Measurements from ENCODE around the gene C10orf71. TPM values are rescaled to one million over a fixed set of nuclear protein-coding genes. Genes with fewer than 3 reads are reported as not detected.

C10orf71 gene
- total and polyA plus RNA-seq, 2 of the 8 experiments (the other 6 are each of a cell fraction or from before 2014, with no cell fraction given): not detected

GRCh38 chr10:49332333-49332732 lies 33.4 kb downstream of the C10orf71 start (continued):
- no peak for TF ChIP-seq CHD7 (IDR thresholded peaks at IDR 0.05; ENCODE audit: insufficient replicate concordance, low read length)
